NCI-H146 treated with DMSO at 0.1 percent for 48 hours (cell line): Measurements from ENCODE around the gene GORASP2.

ENCODE experiments used
- DNase-seq: peaks from one replicate; lab custom pipeline; 2025; ENCODE audit not compliant: unreplicated experiment; lab: John Stamatoyannopoulos, UW

GORASP2 gene

GRCh38 chr2:170922634-170923494, 6.2 kb upstream of the GORASP2 start:
- no peak for DNase-seq

- no peak for DNase-seq
Observed at GRCh38 chr2:170923799-170924198, 5.3 kb upstream of the GORASP2 start.

GRCh38 chr2:170924969-170925368, 4.1 kb upstream of the GORASP2 start:
- no peak for DNase-seq

- no peak for DNase-seq
Observed at GRCh38 chr2:170925923-170926322, 3.1 kb upstream of the GORASP2 start.

GRCh38 chr2:170926743-170927297, 2.2 kb upstream of the GORASP2 start:
- no peak for DNase-seq

- peak; percentile 55 for DNase-seq
Observed at GRCh38 chr2:170928036-170928823, 823 bp upstream of the GORASP2 start.

- DNase-seq: peak; percentile 12
Observed at GRCh38 chr2:170929686-170930050, 615 bp downstream of the GORASP2 start.

GRCh38 chr2:170930131-170930990, 1.3 kb downstream of the GORASP2 start:
- DNase-seq: peak; percentile 31

- no peak for DNase-seq
Observed at GRCh38 chr2:170930991-170931266, 1.9 kb downstream of the GORASP2 start.

- no peak for DNase-seq
Observed at GRCh38 chr2:170932166-170932565, 3.1 kb downstream of the GORASP2 start.

GRCh38 chr2:170932948-170933347, 3.9 kb downstream of the GORASP2 start:
- no peak for DNase-seq

GRCh38 chr2:170937709-170938379, 8.8 kb downstream of the GORASP2 start:
- DNase-seq: no peak

- no peak for DNase-seq
Observed at GRCh38 chr2:170940066-170940465, 11.0 kb downstream of the GORASP2 start.

- DNase-seq: no peak
Observed at GRCh38 chr2:170942615-170943014, 13.6 kb downstream of the GORASP2 start.

- no peak for DNase-seq
Observed at GRCh38 chr2:170943041-170943440, 14.0 kb downstream of the GORASP2 start.

- DNase-seq: no peak
Observed at GRCh38 chr2:170943596-170943995, 14.5 kb downstream of the GORASP2 start.

GRCh38 chr2:170944545-170944944, 15.5 kb downstream of the GORASP2 start:
- no peak for DNase-seq

GRCh38 chr2:170949415-170949814, 20.4 kb downstream of the GORASP2 start:
- no peak for DNase-seq

- DNase-seq: no peak
Observed at GRCh38 chr2:170950221-170950761, 21.2 kb downstream of the GORASP2 start.

- no peak for DNase-seq
Observed at GRCh38 chr2:170953941-170954340, 24.9 kb downstream of the GORASP2 start.
